K562 (cell line): ENCODE measurements around the gene MPND. TPM values are rescaled to one million over a fixed set of nuclear protein-coding genes. Genes with fewer than 3 reads are reported as not detected.
A peak's percentile ranks its signal among the peaks of the same experiment; 100 is the strongest.

Experiments
- ATF7 ChIP-seq: fragments of 450-650 bp; IDR thresholded peaks from 2 replicates; pipeline ENCODE4 v1.7.1; 2014; ENCODE audit warnings: mild to moderate bottlenecking, moderate library complexity
- ESRRA ChIP-seq: fragments of 450-650 bp; IDR thresholded peaks from 2 replicates; pipeline ENCODE4 v1.6.1; 2014; ENCODE audit warnings: low read depth, mild to moderate bottlenecking, moderate library complexity, borderline replicate concordance
- ETV5 ChIP-seq: sonication (generic); formaldehyde crosslinking; IDR thresholded peaks from 2 replicates; pipeline ENCODE4 v1.4.0; 2020; ENCODE audit warnings: low read depth, mild to moderate bottlenecking, missing genetic modification reagents
- GMEB1 ChIP-seq: fragments of 250-450 bp; sonication (Bioruptor Pico); IDR thresholded peaks from 2 replicates; pipeline ENCODE4 v1.4.0; 2020; ENCODE audit warnings: mild to moderate bottlenecking
- KDM5B ChIP-seq: fragments of 200-600 bp; sonication (generic); IDR thresholded peaks from 2 replicates; pipeline ENCODE4 v1.6.1; 2012; ENCODE audit warnings: low read depth, mild to moderate bottlenecking, moderate library complexity, low read length, control low read depth, inconsistent platforms; ENCODE audit not compliant: insufficient replicate concordance
- MBD2 ChIP-seq: sonication (generic); IDR thresholded peaks from 2 replicates; pipeline ENCODE4 v1.6.1; 2016; ENCODE audit warnings: low read depth, borderline replicate concordance
- NCOA1 ChIP-seq: fragments of 450-650 bp; IDR thresholded peaks from 2 replicates; pipeline ENCODE4 v1.6.1; 2016; ENCODE audit warnings: low read depth
- NFYB ChIP-seq: IDR thresholded peaks from 2 replicates; pipeline ENCODE4 v1.6.1; 2011; ENCODE audit warnings: mild to moderate bottlenecking, moderate library complexity; ENCODE audit not compliant: insufficient read length; ENCODE audit errors: extremely low read depth
- RAD51 ChIP-seq: fragments of 450-650 bp; IDR thresholded peaks from 2 replicates; pipeline ENCODE4 v1.7.1; 2016; ENCODE audit warnings: low read depth, mild to moderate bottlenecking, borderline replicate concordance
- RFX1 ChIP-seq: fragments of 450-650 bp; IDR thresholded peaks from 2 replicates; pipeline ENCODE4 v1.6.1; 2016; ENCODE audit warnings: mild to moderate bottlenecking, moderate library complexity
- SAP30 ChIP-seq: fragments of 200-600 bp; sonication (generic); IDR thresholded peaks from 2 replicates; pipeline ENCODE4 v1.6.1; 2012; ENCODE audit warnings: borderline replicate concordance, low read depth, mild to moderate bottlenecking, moderate library complexity, low read length, control low read depth, inconsistent platforms; ENCODE audit not compliant: insufficient read depth, poor library complexity, severe bottlenecking
- U2AF2 ChIP-seq: fragments of 200-400 bp; formaldehyde crosslinking; optimal IDR thresholded peaks from 2 replicates; pipeline ENCODE3; 2017; ENCODE audit warnings: low read depth, mild to moderate bottlenecking, low read length
- ZFP30 ChIP-seq: fragments of 250-450 bp; sonication (Bioruptor Pico); IDR thresholded peaks from 2 replicates; pipeline ENCODE4 v1.8.0; 2022; ENCODE audit warnings: moderate library complexity, mild to moderate bottlenecking, inconsistent platforms, borderline replicate concordance
- ZKSCAN3 ChIP-seq: fragments of 250-450 bp; sonication (Bioruptor Pico); IDR thresholded peaks from 2 replicates; pipeline ENCODE4 v1.4.0; 2020
- ZKSCAN8 ChIP-seq: fragments of 200-800 bp; sonication (Bioruptor generic); IDR thresholded peaks from 2 replicates; pipeline ENCODE4 v1.6.1; 2016; ENCODE audit warnings: missing genetic modification characterization, missing compliant biosample characterization
- polyA plus RNA-seq, 8 experiments: library from polyadenylated mRNA; depleted of rRNA in 4 of 8; stranded (reverse) in 5 of 8; unstranded in 3 of 8; fragments of >200 nt; fragmentation: Nextera tagmentation in 2 of 8; fragmentation: Illumina TruSeq in 1 of 8; extraction: Ambion mirVana in 2 of 8; extraction: Trizol in 1 of 8; gene quantifications; 2 replicates each; pipeline versions ENCODE4 v1.2.1 to v1.2.3, GENCODE V29; 2011 to 2014; ENCODE audit warnings: inconsistent platforms in 1 of 8, missing spikeins in 1 of 8
- total RNA-seq, 7 experiments: library from RNA; depleted of rRNA in 6 of 7; stranded (reverse); fragments of >200 nt in 6 of 7; fragmentation: Illumina TruSeq in 2 of 7; extraction: Trizol in 2 of 7; gene quantifications; 2 replicates each; pipeline versions ENCODE4 v1.2.1 to v1.2.3, GENCODE V29; 2011 to 2021; ENCODE audit warnings: low replicate concordance in 1 of 7
- TF ChIP-seq, protein P1 (sequence below): conservative IDR thresholded peaks from 2 replicates; pipeline ENCODE4 v1.6.1; 2011; ENCODE audit warnings: low read depth, mild to moderate bottlenecking, low read length; ENCODE audit not compliant: control insufficient read depth
- TF ChIP-seq, protein P2 (sequence below), 2 experiments: fragments of 450-650 bp in 1 of 2; sonication (generic) in 1 of 2; formaldehyde crosslinking; conservative IDR thresholded peaks; 2 replicates each; pipeline versions ENCODE4 v1.4.0 to v1.8.1; 2020 to 2022; ENCODE audit warnings: mild to moderate bottlenecking in 1 of 2, missing genetic modification reagents in 1 of 2
- TF ChIP-seq, protein P3 (sequence below): sonication (generic); formaldehyde crosslinking; IDR thresholded peaks from 2 replicates; pipeline ENCODE4 v1.8.0; 2022; ENCODE audit warnings: missing genetic modification reagents, mild to moderate bottlenecking, moderate library complexity, borderline replicate concordance
- TF ChIP-seq, protein P4 (sequence below): fragments of 250-450 bp; sonication (Bioruptor Pico); IDR thresholded peaks from 2 replicates; pipeline ENCODE4 v1.8.0; 2021; ENCODE audit warnings: mild to moderate bottlenecking, moderate library complexity

The MPND gene
- total and polyA plus RNA-seq, 9 of the 15 experiments (the other 6 are each of a cell fraction or from before 2014, with no cell fraction given), result 0.25 to 14.0 (median 3.9) TPM

GRCh38 chr19:4402171-4403004 lies 59.0 kb downstream of the MPND start, which contains the start of gene CHAF1A (continued):
- TF ChIP-seq ATF7 (peak; percentile 98), MBD2 (peak; percentile 96), ZFP30 (CRISPR knock-in tag) (no peak), RFX1 (no peak), ETV5 (no peak), ZKSCAN3 (CRISPR knock-in tag) (no peak), KDM5B (peak; percentile 60), ZKSCAN8 (CRISPR knock-in tag) (no peak), SAP30 (peak; percentile 96), NFYB (peak; percentile 98), RAD51 (peak; percentile 99), U2AF2 (no peak), GMEB1 (CRISPR knock-in tag) (no peak), NCOA1 (peak; percentile 67; the same call in 1 of the 2 replicates), ESRRA (peak; percentile 49; the same call in 1 of the 2 replicates)
- TF ChIP-seq, protein P1, sequence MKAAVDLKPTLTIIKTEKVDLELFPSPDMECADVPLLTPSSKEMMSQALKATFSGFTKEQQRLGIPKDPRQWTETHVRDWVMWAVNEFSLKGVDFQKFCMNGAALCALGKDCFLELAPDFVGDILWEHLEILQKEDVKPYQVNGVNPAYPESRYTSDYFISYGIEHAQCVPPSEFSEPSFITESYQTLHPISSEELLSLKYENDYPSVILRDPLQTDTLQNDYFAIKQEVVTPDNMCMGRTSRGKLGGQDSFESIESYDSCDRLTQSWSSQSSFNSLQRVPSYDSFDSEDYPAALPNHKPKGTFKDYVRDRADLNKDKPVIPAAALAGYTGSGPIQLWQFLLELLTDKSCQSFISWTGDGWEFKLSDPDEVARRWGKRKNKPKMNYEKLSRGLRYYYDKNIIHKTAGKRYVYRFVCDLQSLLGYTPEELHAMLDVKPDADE, result peak; percentile 39; the same call in 1 of the 2 replicates
- TF ChIP-seq, protein P2, sequence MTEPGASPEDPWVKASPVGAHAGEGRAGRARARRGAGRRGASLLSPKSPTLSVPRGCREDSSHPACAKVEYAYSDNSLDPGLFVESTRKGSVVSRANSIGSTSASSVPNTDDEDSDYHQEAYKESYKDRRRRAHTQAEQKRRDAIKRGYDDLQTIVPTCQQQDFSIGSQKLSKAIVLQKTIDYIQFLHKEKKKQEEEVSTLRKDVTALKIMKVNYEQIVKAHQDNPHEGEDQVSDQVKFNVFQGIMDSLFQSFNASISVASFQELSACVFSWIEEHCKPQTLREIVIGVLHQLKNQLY (CRISPR knock-in tag; conservative IDR thresholded peaks at IDR 0.05), result 0 out of 4 replicates have a peak, but pooled peaks of 1 of the 2 experiments have one; percentile 65
- TF ChIP-seq, protein P3, sequence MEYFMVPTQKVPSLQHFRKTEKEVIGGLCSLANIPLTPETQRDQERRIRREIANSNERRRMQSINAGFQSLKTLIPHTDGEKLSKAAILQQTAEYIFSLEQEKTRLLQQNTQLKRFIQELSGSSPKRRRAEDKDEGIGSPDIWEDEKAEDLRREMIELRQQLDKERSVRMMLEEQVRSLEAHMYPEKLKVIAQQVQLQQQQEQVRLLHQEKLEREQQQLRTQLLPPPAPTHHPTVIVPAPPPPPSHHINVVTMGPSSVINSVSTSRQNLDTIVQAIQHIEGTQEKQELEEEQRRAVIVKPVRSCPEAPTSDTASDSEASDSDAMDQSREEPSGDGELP, result peak; percentile 59; the same call in 1 of the 2 replicates
- TF ChIP-seq, protein P4, sequence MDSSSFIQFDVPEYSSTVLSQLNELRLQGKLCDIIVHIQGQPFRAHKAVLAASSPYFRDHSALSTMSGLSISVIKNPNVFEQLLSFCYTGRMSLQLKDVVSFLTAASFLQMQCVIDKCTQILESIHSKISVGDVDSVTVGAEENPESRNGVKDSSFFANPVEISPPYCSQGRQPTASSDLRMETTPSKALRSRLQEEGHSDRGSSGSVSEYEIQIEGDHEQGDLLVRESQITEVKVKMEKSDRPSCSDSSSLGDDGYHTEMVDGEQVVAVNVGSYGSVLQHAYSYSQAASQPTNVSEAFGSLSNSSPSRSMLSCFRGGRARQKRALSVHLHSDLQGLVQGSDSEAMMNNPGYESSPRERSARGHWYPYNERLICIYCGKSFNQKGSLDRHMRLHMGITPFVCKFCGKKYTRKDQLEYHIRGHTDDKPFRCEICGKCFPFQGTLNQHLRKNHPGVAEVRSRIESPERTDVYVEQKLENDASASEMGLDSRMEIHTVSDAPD, result no peak
